Common myeloid progenitor, CD34-positive (primary cell): ENCODE results near the gene HSP90AB1.

Experiments
- CTCF ChIA-PET: fragments of 350-600 bp; sonication (Branson Sonifier 250); formaldehyde crosslinking; loops from one replicate; lab custom pipeline; 2021; ENCODE audit warnings: antibody characterized with exemption; lab: Charles Lee
- POLR2A ChIA-PET: fragments of 350-600 bp; sonication (Branson Sonifier 250); formaldehyde crosslinking; loops from one replicate; lab custom pipeline; 2021; ENCODE audit warnings: antibody characterized with exemption; lab: Charles Lee
- DNase-seq, 3 donors: peaks; one replicate each; pipeline versions ENCODE4 v3.0.0 to v3.0.0-alpha.2; 2013
- H3K27ac ChIP-seq, 2 experiments: 1 replicate in 1 of 2; 2 replicates in 1 of 2; pipeline ENCODE4 v1.7.0; 2013; ENCODE audit warnings: inconsistent platforms in 2 of 2, low read length in 2 of 2, mild to moderate bottlenecking in 2 of 2, low read depth in 1 of 2, moderate library complexity in 1 of 2; ENCODE audit not compliant: severe bottlenecking in 2 of 2, insufficient read depth in 1 of 2, poor library complexity in 1 of 2
- H3K27me3 ChIP-seq, 5 experiments: replicated peaks in 2 of 5; 1 replicate in 3 of 5; 2 replicates in 2 of 5; pipeline versions ENCODE4 v1.6.1 to v1.7.0; 2013; ENCODE audit warnings: low read length in 4 of 5, mild to moderate bottlenecking in 2 of 5, moderate library complexity in 2 of 5, inconsistent platforms in 1 of 5; ENCODE audit not compliant: insufficient read depth in 5 of 5, control insufficient read depth in 4 of 5
- H3K36me3 ChIP-seq, 4 experiments: 1 replicate in 2 of 4; 2 replicates in 2 of 4; pipeline versions ENCODE4 v1.6.1 to v1.7.0; 2013; ENCODE audit warnings: low read length in 3 of 4, control low read depth in 1 of 4, mild to moderate bottlenecking in 1 of 4; ENCODE audit not compliant: control insufficient read depth in 4 of 4, insufficient read depth in 4 of 4
- H3K4me1 ChIP-seq, 4 experiments: 1 replicate in 3 of 4; 2 replicates in 1 of 4; pipeline versions ENCODE4 v1.6.1 to v1.7.1; 2013; ENCODE audit warnings: low read length in 3 of 4, mild to moderate bottlenecking in 3 of 4, control low read depth in 1 of 4, inconsistent platforms in 1 of 4, moderate library complexity in 1 of 4; ENCODE audit not compliant: control insufficient read depth in 4 of 4, insufficient read depth in 4 of 4; ENCODE audit errors: control extremely low read depth in 1 of 4
- H3K4me3 ChIP-seq, 7 experiments: 1 replicate in 4 of 7; 2 replicates in 3 of 7; pipeline versions ENCODE4 v1.5.1 to v1.7.0; 2013; ENCODE audit warnings: mild to moderate bottlenecking in 7 of 7, low read length in 6 of 7, moderate library complexity in 6 of 7, inconsistent platforms in 2 of 7, low read depth in 2 of 7, control low read depth in 1 of 7; ENCODE audit not compliant: insufficient read depth in 4 of 7, control insufficient read depth in 1 of 7; ENCODE audit errors: extremely low read depth in 1 of 7
- H3K9me3 ChIP-seq, 5 experiments: 1 replicate in 4 of 5; 2 replicates in 1 of 5; pipeline versions ENCODE4 v1.6.1 to v1.7.1; 2013; ENCODE audit warnings: low read length in 4 of 5, mild to moderate bottlenecking in 2 of 5, inconsistent platforms in 1 of 5, low read depth in 1 of 5, moderate library complexity in 1 of 5; ENCODE audit not compliant: control insufficient read depth in 4 of 5, insufficient read depth in 2 of 5; ENCODE audit errors: control extremely low read depth in 1 of 5
- WGBS: methylation state at CpG from one replicate; pipeline ENCODE4 v1.1.5; 2013; ENCODE audit not compliant: insufficient coverage; 5-methylcytosine and 5-hydroxymethylcytosine counted together

Gene HSP90AB1

DNA sequence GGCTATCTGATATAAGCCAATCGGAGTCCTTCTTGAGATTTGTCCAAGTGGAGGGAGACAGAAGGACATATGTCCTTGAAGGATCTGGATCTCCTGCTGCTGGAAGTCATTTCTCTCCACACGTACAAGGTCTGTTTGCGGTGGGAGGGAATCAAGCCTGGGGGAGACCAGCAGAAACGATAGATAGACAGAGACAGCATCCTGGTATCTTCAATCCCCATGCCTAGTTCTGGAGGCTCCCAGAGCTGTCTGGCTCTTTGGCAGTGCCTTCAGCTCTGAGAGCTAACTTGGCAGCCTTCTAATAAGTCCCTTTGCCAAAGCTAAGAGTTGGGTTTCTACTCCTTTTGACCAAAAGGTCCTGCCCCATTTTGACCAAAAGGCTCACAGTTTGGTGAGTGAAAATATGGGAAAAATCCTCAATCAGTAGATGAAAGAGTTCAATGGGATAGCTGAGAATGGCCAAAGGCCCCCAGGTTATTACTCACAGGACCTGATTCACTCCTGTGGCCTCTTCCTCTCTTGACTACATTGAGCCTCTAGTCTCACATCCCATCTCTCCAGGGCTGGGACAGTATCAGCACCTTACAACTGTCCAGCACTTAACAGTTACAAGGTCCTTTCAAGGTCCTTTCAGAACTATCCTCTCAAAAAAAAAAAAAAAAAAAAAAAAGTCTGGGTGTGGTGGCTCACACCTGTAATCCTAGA is 45.9 kb downstream of the HSP90AB1 start:
- WGBS, result 91% methylated on average over 4 of the region's 4 CpGs
- H3K27me3 ChIP-seq, result peaks cover 2 to 81% (median 34%) of the 10 kb centered on the region in 5 experiments
- H3K36me3 ChIP-seq, result no peaks in the 10 kb centered on the region
- POLR2A ChIA-PET, result no interaction called here
- no peak overlapping the region for H3K4me3 ChIP-seq
- CTCF ChIA-PET, result interaction anchor here (0.8 to 2.4 kb wide), 4 partner anchors 10 to 35 kb away, joined by 3 to 15 read pairs (median 5); no protein-coding TSS in a partner anchor
- H3K4me1 ChIP-seq, result peaks cover 0 to 11% (median 9%) of the 10 kb centered on the region in 4 experiments
- DNase-seq, result no peak
- no peaks in the 10 kb centered on the region for H3K9me3 ChIP-seq
- H3K27ac ChIP-seq, result no peak overlapping the region

DNA sequence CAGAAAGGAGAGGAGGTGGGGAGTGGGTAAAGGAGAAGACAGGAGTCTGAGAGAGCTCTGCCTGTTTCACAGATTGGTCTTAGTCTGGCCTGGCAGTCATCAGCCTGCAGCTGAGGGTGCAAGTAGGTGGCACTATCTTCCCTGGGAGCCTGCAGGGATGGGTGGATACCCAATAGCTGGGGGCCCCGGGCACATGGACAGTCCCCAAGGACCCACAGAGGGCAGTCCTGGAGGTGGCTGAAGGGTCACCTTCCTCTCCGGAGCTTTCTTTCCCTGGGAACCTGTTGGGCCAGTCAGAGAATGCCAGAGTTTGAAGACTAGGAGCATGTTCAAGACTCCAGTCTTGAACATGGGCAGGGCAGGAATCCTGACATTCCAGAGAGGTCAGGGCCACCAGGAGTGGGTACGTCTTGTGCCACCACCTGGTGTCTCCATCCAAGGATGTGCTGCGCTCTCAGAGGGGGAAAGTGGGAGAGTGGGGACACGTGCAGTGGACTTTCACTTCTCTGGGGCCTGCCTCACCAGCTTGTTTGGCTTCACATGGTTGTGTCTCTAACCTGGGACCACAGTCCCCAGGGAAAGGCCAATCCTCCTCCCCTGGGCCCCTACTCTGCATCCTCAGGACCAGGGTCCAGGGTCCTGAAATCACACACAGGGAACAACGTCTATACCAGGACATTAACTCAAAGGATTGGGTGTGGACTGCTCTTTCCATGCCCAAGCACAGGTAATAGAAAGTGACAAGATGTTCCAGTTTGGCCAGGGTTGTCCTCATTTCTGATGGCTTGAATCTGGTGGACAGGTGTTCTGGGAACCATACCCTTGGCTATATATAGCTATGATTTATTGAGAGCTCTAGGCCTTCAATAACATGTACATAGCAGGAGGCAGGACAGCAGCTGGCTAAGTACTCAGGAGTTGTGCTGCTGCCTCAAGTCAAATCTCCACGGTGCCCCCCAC is 48.2 kb downstream of the HSP90AB1 start:
- H3K4me3 ChIP-seq, result no peak overlapping the region
- ChIA-PET CTCF (interaction anchor here (0.7 to 2.8 kb wide), 11 partner anchors 11 to 198 kb away, joined by 3 to 28 read pairs (median 3); partner anchors contain the start of genes AARS2 and NFKBIE), POLR2A (interaction anchor here (1.1 kb wide), 1 partner anchor 10 kb away, joined by 3 read pairs; no protein-coding TSS in a partner anchor)
- H3K36me3 ChIP-seq, result peaks cover 0 to 4% (median under 1%) of the 10 kb centered on the region in 4 experiments
- H3K9me3 ChIP-seq, result no peaks in the 10 kb centered on the region
- peaks cover 0 to 12% (median 11%) of the 10 kb centered on the region in 4 experiments for H3K4me1 ChIP-seq
- DNase-seq, result no peak
- H3K27me3 ChIP-seq, result peaks cover 2 to 85% (median 36%) of the 10 kb centered on the region in 5 experiments
- 83% methylated on average over 4 of the region's 7 CpGs for WGBS
- no peak overlapping the region for H3K27ac ChIP-seq

DNA sequence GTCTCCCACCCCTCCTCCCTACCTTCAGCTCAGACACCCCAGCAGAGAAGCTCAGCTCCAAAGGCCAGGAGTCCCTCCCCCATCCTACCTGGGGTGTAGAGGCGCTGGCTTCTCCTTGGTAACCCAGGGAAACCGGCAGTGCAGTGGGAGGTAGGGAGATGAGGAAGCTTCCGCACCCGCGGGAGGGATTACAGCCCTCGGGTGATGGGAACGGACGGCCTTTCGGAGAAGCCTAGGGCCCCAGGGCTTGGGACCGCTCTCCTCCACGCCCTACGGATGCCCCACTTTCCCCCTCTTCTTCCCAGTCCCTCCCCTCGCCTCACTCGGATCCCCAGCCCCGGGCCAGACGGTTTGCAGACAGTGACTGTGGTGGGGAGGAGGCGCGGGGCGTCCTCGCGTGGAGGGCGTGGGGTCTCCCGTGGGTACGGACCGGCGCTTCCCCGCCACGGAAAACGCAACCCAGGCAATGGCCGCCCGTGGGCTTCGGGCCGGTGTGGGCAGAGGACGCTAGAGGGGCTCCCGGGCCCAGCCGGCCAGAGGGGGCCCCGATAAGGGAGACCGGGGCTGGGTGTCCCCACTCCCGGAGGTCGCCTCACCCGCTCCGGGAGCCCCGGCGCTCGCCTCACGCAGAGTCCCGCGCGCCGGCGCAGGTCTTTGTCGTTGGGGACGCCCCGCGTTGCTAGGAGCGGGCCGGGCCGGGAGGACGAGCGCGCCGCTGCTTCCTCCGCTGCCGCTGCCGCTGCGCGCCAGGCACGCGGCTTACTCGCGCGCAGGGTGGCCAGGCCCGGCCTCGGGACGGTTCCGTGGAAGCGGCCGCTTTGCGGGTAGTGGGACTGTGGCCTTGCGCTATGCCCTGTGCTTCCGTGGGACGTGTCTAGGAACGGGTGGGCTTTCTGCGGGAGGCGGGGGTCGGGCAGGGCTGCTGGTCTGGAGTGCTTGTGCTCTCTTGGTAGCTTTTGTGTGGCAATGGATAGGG is 50.5 kb downstream of the HSP90AB1 start:
- Histone ChIP-seq H3K4me1 (peaks cover 0 to 12% (median 11%) of the 10 kb centered on the region in 4 experiments), H3K36me3 (peaks cover 0 to 27% (median 18%) of the 10 kb centered on the region in 4 experiments), H3K27me3 (peaks cover 2 to 66% (median 32%) of the 10 kb centered on the region in 5 experiments), H3K27ac (no peak overlapping the region), H3K4me3 (peak overlapping the region; percentile 9 to 72 (median 33)), H3K9me3 (no peaks in the 10 kb centered on the region)
- peak; percentile 25 to 66 (median 52) for DNase-seq
- ChIA-PET CTCF (interaction anchor here (1.0 to 12.8 kb wide), 6 partner anchors 9 to 70 kb away, joined by 3 to 202 read pairs (median 4); partner anchors contain the start of genes AARS2, NFKBIE and TMEM151B), POLR2A (no interaction called here)
- WGBS, result under 1% methylated on average over 52 of the region's 86 CpGs

DNA sequence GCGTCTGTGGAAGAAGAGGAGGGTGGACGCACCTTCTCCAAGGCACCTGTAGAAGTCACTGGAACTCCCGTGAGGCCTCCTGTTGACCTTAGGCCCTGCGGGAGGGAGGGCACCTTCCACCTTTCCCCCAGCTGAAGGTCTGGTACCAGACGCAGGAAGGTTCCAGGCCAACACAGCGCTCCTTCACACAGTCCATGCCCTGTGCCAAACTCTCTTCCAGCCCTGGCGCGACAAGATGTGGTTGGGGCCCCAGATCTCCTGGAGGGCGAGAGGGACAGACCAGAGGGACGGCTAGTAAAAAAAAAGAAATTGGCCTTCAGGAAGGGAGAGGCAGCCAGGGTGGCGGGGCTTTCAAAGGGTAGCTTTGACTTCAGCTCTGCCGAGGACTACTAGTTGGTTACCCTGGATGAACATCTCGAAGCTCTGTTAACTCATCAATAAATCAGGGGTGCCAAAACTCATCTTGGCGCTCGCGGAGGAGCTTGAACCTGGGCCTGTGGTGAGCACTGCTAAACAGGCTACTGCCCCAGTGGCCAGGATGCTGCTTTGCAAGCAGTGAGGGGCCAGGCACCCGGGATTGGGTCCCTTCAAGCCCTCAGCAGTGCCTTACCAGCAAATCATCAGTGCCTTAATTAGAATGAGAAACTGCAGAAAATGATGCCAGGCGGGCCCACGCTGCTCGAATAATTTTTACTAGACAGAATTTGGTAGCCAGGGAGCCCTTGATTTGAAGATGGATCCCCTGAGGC is 51.3 kb downstream of the HSP90AB1 start:
- Histone ChIP-seq H3K9me3 (no peaks in the 10 kb centered on the region), H3K36me3 (peaks cover 2 to 35% (median 24%) of the 10 kb centered on the region in 4 experiments), H3K27me3 (peaks cover 2 to 59% (median 29%) of the 10 kb centered on the region in 5 experiments), H3K27ac (no peak overlapping the region), H3K4me3 (peak overlapping the region in 2 of 7 experiments; percentile 70 to 72), H3K4me1 (peaks cover 0 to 12% (median 11%) of the 10 kb centered on the region in 4 experiments)
- DNase-seq, result peak in 2 of 3 donors; percentile 12 to 15
- ChIA-PET CTCF (interaction anchor here (0.7 to 12.8 kb wide), 9 partner anchors 9 to 165 kb away, joined by 3 to 202 read pairs (median 4); partner anchors contain the start of genes AARS2, NFKBIE, SLC35B2 and TMEM151B), POLR2A (no interaction called here)
- WGBS, result 70% methylated on average over 17 of the region's 20 CpGs

DNA sequence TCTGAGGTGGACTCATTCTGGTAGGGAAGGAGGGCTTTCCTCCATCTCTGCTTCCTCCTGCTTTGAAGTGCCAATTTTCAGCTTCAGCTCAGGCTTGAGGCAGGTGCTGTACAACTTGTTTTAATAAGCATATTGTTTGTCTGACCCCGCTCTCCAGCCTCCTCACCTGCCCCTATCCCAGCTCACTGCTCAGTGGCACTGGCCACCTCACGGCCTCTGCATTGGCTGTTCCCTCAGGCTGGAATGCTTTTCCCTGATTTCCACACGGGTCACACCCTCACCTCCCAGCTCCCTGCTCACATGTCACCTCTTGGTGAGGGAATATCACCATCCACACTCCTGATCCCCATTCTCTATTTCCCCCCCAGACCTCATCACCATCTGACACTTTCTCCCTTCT is 52.0 kb downstream of the HSP90AB1 start:
- ChIA-PET POLR2A (no interaction called here), CTCF (interaction anchor here (0.6 to 12.8 kb wide), 9 partner anchors 8 to 166 kb away, joined by 3 to 202 read pairs (median 4); partner anchors contain the start of genes AARS2, NFKBIE, SLC35B2 and TMEM151B)
- no peak overlapping the region for H3K27ac ChIP-seq
- H3K27me3 ChIP-seq, result peaks cover 0 to 53% (median 29%) of the 10 kb centered on the region in 5 experiments
- DNase-seq, result no peak
- H3K9me3 ChIP-seq, result no peaks in the 10 kb centered on the region
- peaks cover 5 to 42% (median 30%) of the 10 kb centered on the region in 4 experiments for H3K36me3 ChIP-seq
- H3K4me3 ChIP-seq, result no peak overlapping the region
- peaks cover 0 to 12% (median 11%) of the 10 kb centered on the region in 4 experiments for H3K4me1 ChIP-seq
- WGBS, result 100% methylated on average over 3 of the region's 3 CpGs
